ENCODE data around the gene PNPLA6.

PNPLA6 gene

GRCh38 chr19:7549429-7550148 is 14.1 kb downstream of the PNPLA6 start:
- TF ChIP-seq, protein P1, sequence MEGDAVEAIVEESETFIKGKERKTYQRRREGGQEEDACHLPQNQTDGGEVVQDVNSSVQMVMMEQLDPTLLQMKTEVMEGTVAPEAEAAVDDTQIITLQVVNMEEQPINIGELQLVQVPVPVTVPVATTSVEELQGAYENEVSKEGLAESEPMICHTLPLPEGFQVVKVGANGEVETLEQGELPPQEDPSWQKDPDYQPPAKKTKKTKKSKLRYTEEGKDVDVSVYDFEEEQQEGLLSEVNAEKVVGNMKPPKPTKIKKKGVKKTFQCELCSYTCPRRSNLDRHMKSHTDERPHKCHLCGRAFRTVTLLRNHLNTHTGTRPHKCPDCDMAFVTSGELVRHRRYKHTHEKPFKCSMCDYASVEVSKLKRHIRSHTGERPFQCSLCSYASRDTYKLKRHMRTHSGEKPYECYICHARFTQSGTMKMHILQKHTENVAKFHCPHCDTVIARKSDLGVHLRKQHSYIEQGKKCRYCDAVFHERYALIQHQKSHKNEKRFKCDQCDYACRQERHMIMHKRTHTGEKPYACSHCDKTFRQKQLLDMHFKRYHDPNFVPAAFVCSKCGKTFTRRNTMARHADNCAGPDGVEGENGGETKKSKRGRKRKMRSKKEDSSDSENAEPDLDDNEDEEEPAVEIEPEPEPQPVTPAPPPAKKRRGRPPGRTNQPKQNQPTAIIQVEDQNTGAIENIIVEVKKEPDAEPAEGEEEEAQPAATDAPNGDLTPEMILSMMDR (IDR thresholded peaks at IDR 0.05; ENCODE audit: low read depth, low read length, missing control alignments): no peak
- H3K4me3 ChIP-seq (ENCODE audit: low read depth, low read length): no peak overlapping the region
- DNase-seq (ENCODE audit: low read depth): no peak

GRCh38 chr19:7550169-7550770 is 14.8 kb downstream of the PNPLA6 start:
- TF ChIP-seq, protein P1 (IDR thresholded peaks at IDR 0.05; ENCODE audit: low read depth, low read length, missing control alignments): no peak
- H3K4me3 ChIP-seq (ENCODE audit: low read depth, low read length): no peak overlapping the region
- no peak for DNase-seq (ENCODE audit: low read depth)

- DNase-seq (ENCODE audit: low read depth): no peak
- TF ChIP-seq, protein P1 (IDR thresholded peaks at IDR 0.05; ENCODE audit: low read depth, low read length, missing control alignments): no peak
- H3K4me3 ChIP-seq (ENCODE audit: low read depth, low read length): no peak overlapping the region
Observed at GRCh38 chr19:7550987-7551761, 15.7 kb downstream of the PNPLA6 start.

GRCh38 chr19:7552781-7553180 is 17.3 kb downstream of the PNPLA6 start:
- TF ChIP-seq, protein P1 (IDR thresholded peaks at IDR 0.05; ENCODE audit: low read depth, low read length, missing control alignments): no peak
- no peak for DNase-seq (ENCODE audit: low read depth)
- no peak overlapping the region for H3K4me3 ChIP-seq (ENCODE audit: low read depth, low read length)

DNA sequence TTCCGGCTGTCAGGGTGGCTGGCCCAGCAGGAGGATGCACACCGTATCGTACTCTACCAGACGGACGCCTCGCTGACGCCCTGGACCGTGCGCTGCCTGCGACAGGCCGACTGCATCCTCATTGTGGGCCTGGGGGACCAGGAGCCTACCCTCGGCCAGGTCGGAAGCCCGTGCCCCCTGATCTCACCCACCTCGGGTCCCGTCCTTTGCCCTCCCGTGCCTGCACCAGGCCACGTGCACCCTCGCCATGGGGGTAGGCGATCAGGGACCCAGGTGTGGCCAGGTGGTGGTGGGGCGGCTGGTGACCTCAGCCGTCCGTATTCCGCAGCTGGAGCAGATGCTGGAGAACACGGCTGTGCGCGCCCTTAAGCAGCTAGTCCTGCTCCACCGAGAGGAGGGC is 19.0 kb downstream of the PNPLA6 start:
- no peak overlapping the region for H3K4me3 ChIP-seq (ENCODE audit: low read depth, low read length)
- DNase-seq (ENCODE audit: low read depth): no peak
- TF ChIP-seq, protein P1 (IDR thresholded peaks at IDR 0.05; ENCODE audit: low read depth, low read length, missing control alignments): no peak

DNA sequence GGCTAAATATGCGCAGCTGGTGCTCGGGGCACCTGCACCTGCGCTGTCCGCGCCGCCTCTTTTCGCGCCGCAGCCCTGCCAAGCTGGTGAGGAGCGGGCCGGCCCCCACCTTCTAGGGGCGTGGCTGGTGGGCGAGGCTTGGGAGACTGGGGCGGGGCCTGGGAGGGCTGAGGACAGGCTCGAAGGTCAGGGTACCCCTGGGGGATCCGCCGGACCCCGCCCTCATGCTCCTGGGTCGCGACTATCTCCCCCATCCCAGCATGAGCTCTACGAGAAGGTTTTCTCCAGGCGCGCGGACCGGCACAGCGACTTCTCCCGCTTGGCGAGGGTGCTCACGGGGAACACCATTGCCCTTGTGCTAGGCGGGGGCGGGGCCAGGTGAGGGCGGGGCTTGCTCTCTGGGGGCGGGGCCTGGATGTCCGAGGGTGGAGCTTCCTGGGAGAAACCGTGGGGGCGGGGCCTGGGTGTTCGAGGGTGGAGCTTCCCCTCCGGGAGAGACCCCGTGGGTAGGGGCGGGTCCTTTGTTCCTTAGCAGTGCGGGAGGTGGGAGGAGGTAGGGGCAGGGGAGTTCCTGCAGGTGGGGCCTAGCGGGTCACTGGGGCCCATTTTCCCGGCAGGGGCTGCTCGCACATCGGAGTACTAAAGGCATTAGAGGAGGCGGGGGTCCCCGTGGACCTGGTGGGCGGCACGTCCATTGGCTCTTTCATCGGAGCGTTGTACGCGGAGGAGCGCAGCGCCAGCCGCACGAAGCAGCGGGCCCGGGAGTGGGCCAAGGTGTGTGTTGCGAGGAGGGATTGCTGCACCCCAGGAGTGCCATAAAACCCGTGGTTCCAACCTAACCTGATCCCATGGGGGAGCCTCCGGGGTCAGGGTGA is 19.7 kb downstream of the PNPLA6 start:
- H3K4me3 ChIP-seq (ENCODE audit: low read depth, low read length): no peak overlapping the region
- DNase-seq (ENCODE audit: low read depth): no peak
- TF ChIP-seq, protein P1 (IDR thresholded peaks at IDR 0.05; ENCODE audit: low read depth, low read length, missing control alignments): no peak

Measured in GM12864 (cell line).